Neural crest cell (in vitro differentiated cells): ENCODE measurements around the gene SLC45A3. TPM values are rescaled to one million over a fixed set of nuclear protein-coding genes. Genes with fewer than 3 reads are reported as not detected.
"Not testable (repeated sequence)": the region's sequence is repeated elsewhere in the genome, so short reads cannot be mapped to it uniquely, and the experiment has no call there.

Experiments
- DNase-seq: peaks from one replicate; pipeline ENCODE4 v3.0.0; 2021; ENCODE audit warnings: low read depth, mixed read lengths, low spot score
- H3K27ac Mint-ChIP-seq: one replicate; pipeline ENCODE4 v1.8.0; 2021; ENCODE audit warnings: mild to moderate bottlenecking, mixed read lengths; ENCODE audit not compliant: unreplicated experiment
- H3K27me3 Mint-ChIP-seq: 2 replicates; pipeline ENCODE4 v1.8.0; 2021; ENCODE audit warnings: low read depth, mild to moderate bottlenecking, mixed read lengths
- H3K36me3 Mint-ChIP-seq: 2 replicates; pipeline ENCODE4 v1.8.0; 2021; ENCODE audit warnings: low read depth, mild to moderate bottlenecking, mixed read lengths
- H3K4me1 Mint-ChIP-seq: 2 replicates; pipeline ENCODE4 v1.8.0; 2021; ENCODE audit warnings: mixed read lengths
- H3K4me3 Mint-ChIP-seq: one replicate; pipeline ENCODE4 v1.8.0; 2021; ENCODE audit warnings: mild to moderate bottlenecking, mixed read lengths
- H3K9me3 Mint-ChIP-seq: 2 replicates; pipeline ENCODE4 v1.8.0; 2021; ENCODE audit warnings: mixed read lengths
- long read RNA-seq: library from polyadenylated mRNA; unstranded; transcript quantifications from one replicate; pipeline ENCODE4 v2.0.0, GENCODE V29; 2020
- total RNA-seq: library from RNA; stranded (reverse); gene quantifications from 2 replicates; pipeline ENCODE4 v1.2.1, GENCODE V29; 2021
- TF ChIP-seq, protein P1 (sequence below): fragments of 200-600 bp; sonication (generic); conservative IDR thresholded peaks from 2 replicates; pipeline ENCODE4 v1.5.0; 2021; ENCODE audit warnings: antibody characterized with exemption, mild to moderate bottlenecking

The SLC45A3 gene, protein sequence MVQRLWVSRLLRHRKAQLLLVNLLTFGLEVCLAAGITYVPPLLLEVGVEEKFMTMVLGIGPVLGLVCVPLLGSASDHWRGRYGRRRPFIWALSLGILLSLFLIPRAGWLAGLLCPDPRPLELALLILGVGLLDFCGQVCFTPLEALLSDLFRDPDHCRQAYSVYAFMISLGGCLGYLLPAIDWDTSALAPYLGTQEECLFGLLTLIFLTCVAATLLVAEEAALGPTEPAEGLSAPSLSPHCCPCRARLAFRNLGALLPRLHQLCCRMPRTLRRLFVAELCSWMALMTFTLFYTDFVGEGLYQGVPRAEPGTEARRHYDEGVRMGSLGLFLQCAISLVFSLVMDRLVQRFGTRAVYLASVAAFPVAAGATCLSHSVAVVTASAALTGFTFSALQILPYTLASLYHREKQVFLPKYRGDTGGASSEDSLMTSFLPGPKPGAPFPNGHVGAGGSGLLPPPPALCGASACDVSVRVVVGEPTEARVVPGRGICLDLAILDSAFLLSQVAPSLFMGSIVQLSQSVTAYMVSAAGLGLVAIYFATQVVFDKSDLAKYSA
- 13.1 and 14.0 TPM in 2 replicates for total RNA-seq
- long read RNA-seq: 0 reads

DNA sequence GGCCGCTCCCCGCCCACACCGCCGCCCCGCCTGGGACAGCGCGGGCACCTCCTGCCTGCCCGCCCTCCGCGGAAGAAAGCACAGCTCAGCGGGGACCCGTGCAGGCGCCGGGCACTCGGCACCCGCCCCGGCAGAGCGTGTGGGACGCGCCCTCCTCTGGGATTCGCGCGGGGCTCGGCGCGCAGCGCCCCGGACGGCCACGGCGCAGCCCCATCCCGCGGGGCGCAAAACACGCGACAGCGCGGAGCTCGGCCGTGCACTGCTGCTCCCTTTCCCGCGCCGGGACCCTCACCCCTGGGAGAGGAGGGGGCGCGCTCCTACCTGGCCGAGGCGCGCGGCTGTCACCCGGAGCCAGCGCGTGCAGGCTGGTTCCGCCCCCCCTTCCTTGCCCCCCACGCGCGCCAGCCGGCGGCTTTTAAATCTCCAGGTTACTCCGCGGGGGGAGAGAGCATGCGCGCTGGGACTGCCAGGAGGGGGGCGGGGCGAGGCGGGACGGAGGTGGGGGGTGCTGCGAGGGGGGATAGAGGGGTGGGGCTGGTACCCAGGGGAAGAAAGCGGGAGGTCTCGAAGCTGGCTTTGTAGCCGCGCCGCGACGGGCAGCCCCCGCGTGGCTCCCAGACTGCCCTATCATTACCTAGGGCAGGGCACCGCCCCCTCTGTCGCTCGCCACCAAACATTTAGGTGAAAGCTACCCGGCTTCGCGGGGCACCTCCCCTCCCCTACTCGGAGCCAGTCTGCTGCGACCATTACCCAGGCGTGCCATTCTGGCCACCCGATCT lies at the start of gene SLC45A3:
Gene SLC45A3 (minus strand): TSS at position 437 of the 779 bp plus-strand sequence. CDS start 15,853 bp downstream, outside the sequence.
- Mint-ChIP-seq H3K36me3 (no peaks in the 10 kb centered on the region), H3K27me3 (no peaks in the 10 kb centered on the region), H3K27ac (peak within 1 kb of the TSS; percentile 2), H3K4me3 (peak within 1 kb of the TSS; percentile 90), H3K4me1 (peaks cover 51% of the 10 kb centered on the region), H3K9me3 (no peaks in the 10 kb centered on the region)
- TF ChIP-seq, protein P1, sequence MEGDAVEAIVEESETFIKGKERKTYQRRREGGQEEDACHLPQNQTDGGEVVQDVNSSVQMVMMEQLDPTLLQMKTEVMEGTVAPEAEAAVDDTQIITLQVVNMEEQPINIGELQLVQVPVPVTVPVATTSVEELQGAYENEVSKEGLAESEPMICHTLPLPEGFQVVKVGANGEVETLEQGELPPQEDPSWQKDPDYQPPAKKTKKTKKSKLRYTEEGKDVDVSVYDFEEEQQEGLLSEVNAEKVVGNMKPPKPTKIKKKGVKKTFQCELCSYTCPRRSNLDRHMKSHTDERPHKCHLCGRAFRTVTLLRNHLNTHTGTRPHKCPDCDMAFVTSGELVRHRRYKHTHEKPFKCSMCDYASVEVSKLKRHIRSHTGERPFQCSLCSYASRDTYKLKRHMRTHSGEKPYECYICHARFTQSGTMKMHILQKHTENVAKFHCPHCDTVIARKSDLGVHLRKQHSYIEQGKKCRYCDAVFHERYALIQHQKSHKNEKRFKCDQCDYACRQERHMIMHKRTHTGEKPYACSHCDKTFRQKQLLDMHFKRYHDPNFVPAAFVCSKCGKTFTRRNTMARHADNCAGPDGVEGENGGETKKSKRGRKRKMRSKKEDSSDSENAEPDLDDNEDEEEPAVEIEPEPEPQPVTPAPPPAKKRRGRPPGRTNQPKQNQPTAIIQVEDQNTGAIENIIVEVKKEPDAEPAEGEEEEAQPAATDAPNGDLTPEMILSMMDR: no peak
- peak; percentile 45 for DNase-seq

GRCh38 chr1:205726619-205727125 lies 46.4 kb upstream of the SLC45A3 start:
- peaks cover 12% of the 10 kb centered on the region for H3K36me3 Mint-ChIP-seq
- peaks cover 4% of the 10 kb centered on the region for H3K4me1 Mint-ChIP-seq
- no peak overlapping the region for H3K4me3 Mint-ChIP-seq
- no peak for DNase-seq
- no peak overlapping the region for H3K27ac Mint-ChIP-seq
- H3K9me3 Mint-ChIP-seq: no peaks in the 10 kb centered on the region
- TF ChIP-seq, protein P1: no peak
- H3K27me3 Mint-ChIP-seq: no peaks in the 10 kb centered on the region

DNA sequence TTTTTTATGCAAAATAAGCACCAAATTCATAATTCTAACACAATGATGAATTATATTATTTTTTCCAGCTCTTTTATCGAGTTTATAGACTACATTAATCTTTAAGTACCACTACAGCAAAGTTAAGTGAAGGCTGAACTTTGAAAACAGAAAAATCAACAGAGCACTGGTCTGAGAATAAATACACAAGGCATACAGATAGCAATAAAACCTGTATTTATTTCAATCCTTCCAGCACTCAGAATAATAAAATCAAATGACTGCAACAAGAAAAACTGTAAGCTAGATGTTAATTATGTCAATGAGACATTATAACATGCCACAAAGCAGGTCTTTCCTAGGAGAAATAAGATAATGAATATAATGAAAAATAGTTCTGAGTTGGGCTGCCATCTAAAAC lies 45.2 kb upstream of the SLC45A3 start:
- TF ChIP-seq, protein P1: no peak
- no peak overlapping the region for H3K27ac Mint-ChIP-seq
- H3K9me3 Mint-ChIP-seq: no peaks in the 10 kb centered on the region
- peaks cover 9% of the 10 kb centered on the region for H3K36me3 Mint-ChIP-seq
- H3K27me3 Mint-ChIP-seq: no peaks in the 10 kb centered on the region
- H3K4me3 Mint-ChIP-seq: no peak overlapping the region
- no peak for DNase-seq
- peaks cover under 1% of the 10 kb centered on the region for H3K4me1 Mint-ChIP-seq

DNA sequence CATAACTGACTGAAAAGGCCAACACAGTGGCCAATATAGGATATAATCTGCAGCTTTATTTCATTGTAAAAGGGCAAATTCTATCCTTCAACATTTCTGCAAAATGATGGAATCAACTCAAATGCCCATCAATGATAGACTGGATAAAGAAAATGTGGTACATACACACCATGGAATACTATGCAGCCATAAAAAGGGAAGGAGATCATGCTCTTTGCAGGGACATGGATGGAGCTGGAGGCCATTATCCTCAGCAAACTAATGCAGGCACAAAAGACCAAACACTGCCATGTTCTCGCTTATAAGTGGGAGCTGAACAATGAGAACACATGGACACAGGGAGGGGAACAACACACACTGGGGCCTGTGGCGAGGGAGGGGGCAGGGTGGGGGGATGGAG lies 40.4 kb upstream of the SLC45A3 start:
- H3K4me1 Mint-ChIP-seq, H3K9me3 Mint-ChIP-seq, H3K4me3 Mint-ChIP-seq, H3K27me3 Mint-ChIP-seq, DNase-seq, H3K27ac Mint-ChIP-seq: not testable (repeated sequence)
- H3K36me3 Mint-ChIP-seq: peaks cover 18% of the 10 kb centered on the region

GRCh38 chr1:205719762-205720161 lies 39.5 kb upstream of the SLC45A3 start:
- H3K4me3 Mint-ChIP-seq: no peak overlapping the region
- H3K4me1 Mint-ChIP-seq: peaks cover 3% of the 10 kb centered on the region
- H3K27me3 Mint-ChIP-seq: no peaks in the 10 kb centered on the region
- H3K9me3 Mint-ChIP-seq: no peaks in the 10 kb centered on the region
- no peak overlapping the region for H3K27ac Mint-ChIP-seq
- TF ChIP-seq, protein P1: no peak
- DNase-seq: no peak
- peaks cover 23% of the 10 kb centered on the region for H3K36me3 Mint-ChIP-seq
